K562 (cell line): ENCODE measurements around the gene SEC24A. TPM values are rescaled to one million over a fixed set of nuclear protein-coding genes. Genes with fewer than 3 reads are reported as not detected.

Source experiments
- ATF2 ChIP-seq: sonication (generic); formaldehyde crosslinking; IDR thresholded peaks from 2 replicates; pipeline ENCODE4 v1.8.1; 2022; ENCODE audit warnings: missing genetic modification reagents
- C11orf30 ChIP-seq: fragments of 450-650 bp; IDR thresholded peaks from 2 replicates; pipeline ENCODE4 v1.6.1; 2016; ENCODE audit warnings: low read depth, mild to moderate bottlenecking
- CCAR2 ChIP-seq: fragments of 200-400 bp; formaldehyde crosslinking; IDR thresholded peaks from 2 replicates; pipeline ENCODE4 v1.6.1; 2017; ENCODE audit warnings: mild to moderate bottlenecking, low read depth, low read length
- CHD1 ChIP-seq: fragments of 200-600 bp; sonication (generic); IDR thresholded peaks from one replicate; pipeline ENCODE4 v1.6.1; 2012; ENCODE audit warnings: mild to moderate bottlenecking, moderate library complexity, low read length, inconsistent platforms
- HCFC1 ChIP-seq: IDR thresholded peaks from 2 replicates; pipeline ENCODE4 v1.6.1; 2012; ENCODE audit warnings: low read depth, low read length, improper control_type of control experiment
- KDM5B ChIP-seq: fragments of 200-600 bp; sonication (generic); IDR thresholded peaks from 2 replicates; pipeline ENCODE4 v1.6.1; 2012; ENCODE audit warnings: low read depth, mild to moderate bottlenecking, moderate library complexity, low read length, control low read depth, inconsistent platforms; ENCODE audit not compliant: insufficient replicate concordance
- MAZ ChIP-seq, 2 experiments: fragments of 450-650 bp in 1 of 2; sonication (generic) in 1 of 2; formaldehyde crosslinking; IDR thresholded peaks in 1 of 2; conservative IDR thresholded peaks in 1 of 2; 2 replicates each; pipeline versions ENCODE4 v1.4.0 to v1.5.0; 2020; ENCODE audit warnings: mild to moderate bottlenecking in 1 of 2, missing genetic modification reagents in 1 of 2
- PRDM10 ChIP-seq: fragments of 450-650 bp; IDR thresholded peaks from 2 replicates; pipeline ENCODE4 v1.6.1; 2018; ENCODE audit not compliant: partially characterized antibody
- RFX5 ChIP-seq: IDR thresholded peaks from 2 replicates; pipeline ENCODE4 v1.6.1; 2011; ENCODE audit warnings: low read depth, mild to moderate bottlenecking, improper control_type of control experiment, low read length
- RHOXF2B ChIP-seq: fragments of 250-450 bp; sonication (Bioruptor Pico); conservative IDR thresholded peaks from 2 replicates; pipeline ENCODE4 v1.5.1; 2021
- RNF219 ChIP-seq: fragments of 250-450 bp; sonication (Bioruptor Pico); IDR thresholded peaks from 2 replicates; pipeline ENCODE4 v1.5.0; 2022; ENCODE audit warnings: mild to moderate bottlenecking
- TRIM25 ChIP-seq: fragments of 450-650 bp; IDR thresholded peaks from 2 replicates; pipeline ENCODE4 v1.7.0; 2016; ENCODE audit warnings: borderline replicate concordance
- TRIM28 ChIP-seq: fragments of 450-650 bp; IDR thresholded peaks from 2 replicates; pipeline ENCODE4 v1.6.1; 2017
- ZNF324 ChIP-seq: fragments of 250-450 bp; sonication (Bioruptor Pico); IDR thresholded peaks from 2 replicates; pipeline ENCODE4 v1.4.0; 2020; ENCODE audit warnings: mild to moderate bottlenecking
- ZNF41 ChIP-seq: fragments of 250-450 bp; sonication (Bioruptor Pico); conservative IDR thresholded peaks from 2 replicates; pipeline ENCODE4 v1.4.0; 2020; ENCODE audit warnings: mild to moderate bottlenecking
- ZNF766 ChIP-seq: fragments of 200-800 bp; sonication (Bioruptor generic); conservative IDR thresholded peaks from 2 replicates; pipeline ENCODE4 v1.6.1; 2016; ENCODE audit warnings: missing genetic modification characterization, missing compliant biosample characterization
- polyA plus RNA-seq, 8 experiments: library from polyadenylated mRNA; depleted of rRNA in 4 of 8; stranded (reverse) in 5 of 8; unstranded in 3 of 8; fragments of >200 nt; fragmentation: Nextera tagmentation in 2 of 8; fragmentation: Illumina TruSeq in 1 of 8; extraction: Ambion mirVana in 2 of 8; extraction: Trizol in 1 of 8; gene quantifications; 2 replicates each; pipeline versions ENCODE4 v1.2.1 to v1.2.3, GENCODE V29; 2011 to 2014; ENCODE audit warnings: inconsistent platforms in 1 of 8, missing spikeins in 1 of 8
- total RNA-seq, 7 experiments: library from RNA; depleted of rRNA in 6 of 7; stranded (reverse); fragments of >200 nt in 6 of 7; fragmentation: Illumina TruSeq in 2 of 7; extraction: Trizol in 2 of 7; gene quantifications; 2 replicates each; pipeline versions ENCODE4 v1.2.1 to v1.2.3, GENCODE V29; 2011 to 2021; ENCODE audit warnings: low replicate concordance in 1 of 7

Gene SEC24A
- total and polyA plus RNA-seq, 9 of the 15 experiments (the other 6 are each of a cell fraction or from before 2014, with no cell fraction given) = 7.9 to 36.5 (median 17.5) TPM

GRCh38 chr5:134648425-134649162, at the start of gene SEC24A (continued):
- TF ChIP-seq PRDM10 (no peak), ZNF324 (CRISPR knock-in tag) (no peak), RHOXF2B (CRISPR knock-in tag) (0 out of 2 replicates have a peak, but pooled peaks have one; percentile 61), HCFC1 (peak; percentile 60), C11orf30 (no peak), TRIM25 (no peak), CCAR2 (no peak), ATF2 (CRISPR knock-in tag) (no peak), ZNF41 (CRISPR knock-in tag) (no peak), MAZ (CRISPR knock-in tag; conservative IDR thresholded peaks at IDR 0.05 in 1 of 2, IDR thresholded peaks at IDR 0.05 in 1 of 2) (peak; percentile 11 to 34; a peak in 3 of 4 replicates), ZNF766 (CRISPR knock-in tag) (no peak), TRIM28 (no peak), RNF219 (CRISPR knock-in tag) (no peak), CHD1 (no peak), RFX5 (0 out of 2 replicates have a peak, but pooled peaks have one; percentile 16), KDM5B (peak; percentile 81)
